DMS53 treated with DMSO at 0.1 percent for 48 hours (cell line): Measurements from ENCODE around the gene MLKL.
"Not testable (repeated sequence)": the region's sequence is repeated elsewhere in the genome, so short reads cannot be mapped to it uniquely, and the experiment has no call there.

Experiments used
- DNase-seq: peaks from one replicate; lab custom pipeline; 2025; ENCODE audit not compliant: unreplicated experiment; lab: John Stamatoyannopoulos, UW

The MLKL gene

GRCh38 chr16:74700116-74700437 is 585 bp downstream of the MLKL start:
- no peak for DNase-seq

GRCh38 chr16:74699666-74700065 is 996 bp downstream of the MLKL start:
- no peak for DNase-seq

GRCh38 chr16:74698222-74698621 is 2.4 kb downstream of the MLKL start:
- DNase-seq: no peak

- DNase-seq: peak; percentile 69
Measured at GRCh38 chr16:74695450-74696422, 4.9 kb downstream of the MLKL start.

- DNase-seq: no peak
Measured at GRCh38 chr16:74691093-74691855, 9.4 kb downstream of the MLKL start.

GRCh38 chr16:74682556-74682955 is 18.1 kb downstream of the MLKL start:
- no peak for DNase-seq

- DNase-seq: no peak
Measured at GRCh38 chr16:74680681-74681080, 20.0 kb downstream of the MLKL start.

GRCh38 chr16:74679983-74680382 is 20.7 kb downstream of the MLKL start:
- no peak for DNase-seq

GRCh38 chr16:74677868-74678267 is 22.8 kb downstream of the MLKL start:
- no peak for DNase-seq

GRCh38 chr16:74673876-74674275 is 26.8 kb downstream of the MLKL start:
- no peak for DNase-seq

- DNase-seq: not testable (repeated sequence)
Measured at GRCh38 chr16:74668877-74669276, 31.8 kb downstream of the MLKL start.

- peak; percentile 47 for DNase-seq
Measured at GRCh38 chr16:74667255-74667700, 33.4 kb downstream of the MLKL start.

GRCh38 chr16:74666425-74667254 is 34.0 kb downstream of the MLKL start, which contains the start of gene RFWD3:
RFWD3 (minus strand) TSS chr16:74666877; CDS start chr16:74661449, 5,428 bp downstream.
- DNase-seq: peak; percentile 93

GRCh38 chr16:74666010-74666421 is 34.6 kb downstream of the MLKL start:
- DNase-seq: no peak

GRCh38 chr16:74661064-74661463 is 39.6 kb downstream of the MLKL start:
- DNase-seq: no peak

GRCh38 chr16:74660383-74660782 is 40.3 kb downstream of the MLKL start:
- no peak for DNase-seq

GRCh38 chr16:74659041-74659440 is 41.6 kb downstream of the MLKL start:
- no peak for DNase-seq

- DNase-seq: no peak
Measured at GRCh38 chr16:74657870-74658642, 42.6 kb downstream of the MLKL start.

GRCh38 chr16:74654536-74655050 is 46.1 kb downstream of the MLKL start:
- no peak for DNase-seq

- DNase-seq: not testable (repeated sequence)
Measured at GRCh38 chr16:74652883-74653282, 47.8 kb downstream of the MLKL start.
